BJ (cell line): ENCODE measurements around the gene OR5AU1. TPM values are rescaled to one million over a fixed set of nuclear protein-coding genes. Genes with fewer than 3 reads are reported as not detected.
"Not testable (repeated sequence)": the region's sequence is repeated elsewhere in the genome, so short reads cannot be mapped to it uniquely, and the experiment has no call there.

Experiments used
- CTCF ChIA-PET: fragments of 350-600 bp; formaldehyde crosslinking; extraction: SDS; loops from one replicate; lab custom pipeline; 2021; ENCODE audit warnings: antibody characterized with exemption, inconsistent platforms; lab: Yijun Ruan, JAX
- POLR2A ChIA-PET: fragments of 300-600 bp; sonication (Branson Sonifier 250); formaldehyde crosslinking; extraction: SDS; loops from one replicate; lab custom pipeline; 2021; ENCODE audit warnings: antibody characterized with exemption; lab: Charles Lee
- DNase-seq: peaks from one replicate; pipeline ENCODE4 v3.0.0-alpha.2; 2011; ENCODE audit warnings: low read depth
- H3K27me3 ChIP-seq: 2 replicates; pipeline ENCODE4 v1.6.0; 2011; ENCODE audit warnings: low read length; ENCODE audit not compliant: control insufficient read depth, insufficient read depth
- H3K36me3 ChIP-seq: 2 replicates; pipeline ENCODE4 v1.5.1; 2011; ENCODE audit warnings: low read length; ENCODE audit not compliant: control insufficient read depth, insufficient read depth
- H3K4me3 ChIP-seq: 2 replicates; pipeline ENCODE4 v1.5.1; 2011; ENCODE audit warnings: low read depth, mild to moderate bottlenecking, control low read depth, low read length
- polyA plus RNA-seq: library from polyadenylated mRNA; depleted of rRNA; stranded (reverse); fragments of >200 nt; gene quantifications from 2 replicates; pipeline ENCODE4 v1.2.3, GENCODE V29; 2011
- TF ChIP-seq, protein P1 (sequence below): IDR thresholded peaks from 2 replicates; pipeline ENCODE4 v1.5.1; 2011; ENCODE audit warnings: low read depth, mild to moderate bottlenecking, control low read depth, inconsistent platforms, low read length, moderate library complexity; ENCODE audit not compliant: insufficient read depth

The OR5AU1 gene
- polyA plus RNA-seq, 1 experiment: not detected

DNA sequence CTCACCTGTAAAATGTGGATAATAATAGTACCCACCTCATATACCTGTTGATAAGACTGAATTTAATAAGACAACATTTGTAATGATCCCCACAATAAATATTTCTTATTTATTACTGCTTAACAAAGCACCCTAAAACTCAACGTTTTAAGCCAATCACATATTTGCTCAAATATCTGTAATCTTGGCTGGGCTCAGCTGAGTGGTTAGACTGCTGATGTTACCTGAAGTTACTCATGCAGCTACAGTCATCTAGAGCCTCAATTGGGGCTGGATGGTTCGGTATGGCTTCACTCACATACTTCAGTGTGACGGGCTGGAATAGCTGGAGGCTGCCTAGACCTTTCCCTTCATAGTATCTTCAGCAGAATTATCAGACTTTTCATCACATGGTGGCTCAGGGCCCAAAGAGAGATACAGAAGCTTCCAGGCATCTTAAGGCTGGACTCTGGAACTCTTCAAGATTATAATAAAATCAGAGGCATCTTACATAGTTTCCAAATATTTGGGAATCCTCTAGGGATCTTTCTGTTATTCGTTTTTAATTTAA is 4.3 kb upstream of the OR5AU1 start:
- no peak for DNase-seq
- TF ChIP-seq, protein P1, sequence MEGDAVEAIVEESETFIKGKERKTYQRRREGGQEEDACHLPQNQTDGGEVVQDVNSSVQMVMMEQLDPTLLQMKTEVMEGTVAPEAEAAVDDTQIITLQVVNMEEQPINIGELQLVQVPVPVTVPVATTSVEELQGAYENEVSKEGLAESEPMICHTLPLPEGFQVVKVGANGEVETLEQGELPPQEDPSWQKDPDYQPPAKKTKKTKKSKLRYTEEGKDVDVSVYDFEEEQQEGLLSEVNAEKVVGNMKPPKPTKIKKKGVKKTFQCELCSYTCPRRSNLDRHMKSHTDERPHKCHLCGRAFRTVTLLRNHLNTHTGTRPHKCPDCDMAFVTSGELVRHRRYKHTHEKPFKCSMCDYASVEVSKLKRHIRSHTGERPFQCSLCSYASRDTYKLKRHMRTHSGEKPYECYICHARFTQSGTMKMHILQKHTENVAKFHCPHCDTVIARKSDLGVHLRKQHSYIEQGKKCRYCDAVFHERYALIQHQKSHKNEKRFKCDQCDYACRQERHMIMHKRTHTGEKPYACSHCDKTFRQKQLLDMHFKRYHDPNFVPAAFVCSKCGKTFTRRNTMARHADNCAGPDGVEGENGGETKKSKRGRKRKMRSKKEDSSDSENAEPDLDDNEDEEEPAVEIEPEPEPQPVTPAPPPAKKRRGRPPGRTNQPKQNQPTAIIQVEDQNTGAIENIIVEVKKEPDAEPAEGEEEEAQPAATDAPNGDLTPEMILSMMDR: no peak
- peaks cover 5% of the 10 kb centered on the region for H3K27me3 ChIP-seq
- H3K4me3 ChIP-seq: no peak overlapping the region
- POLR2A ChIA-PET: no interaction called here
- CTCF ChIA-PET: no interaction called here
- H3K36me3 ChIP-seq: no peaks in the 10 kb centered on the region

DNA sequence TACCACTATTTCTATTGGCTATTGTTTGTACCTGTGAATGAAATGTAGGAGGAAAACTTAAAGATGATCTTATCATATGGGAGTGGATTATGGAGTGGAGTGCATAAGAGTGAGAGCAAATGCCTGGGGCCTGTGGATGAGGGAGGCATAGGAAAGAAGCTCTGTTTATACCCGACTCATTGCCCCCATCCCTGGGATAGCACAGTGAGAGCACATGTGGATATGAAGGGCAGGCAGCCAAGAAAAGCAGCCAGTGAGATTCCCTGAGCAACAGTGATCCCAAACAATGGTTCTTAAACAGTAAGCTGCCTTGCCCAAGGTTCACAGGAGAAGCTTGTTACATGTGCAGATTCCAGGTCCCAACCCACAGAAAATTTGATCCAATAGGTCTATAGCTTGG is 2.3 kb upstream of the OR5AU1 start:
- H3K36me3 ChIP-seq, H3K27me3 ChIP-seq, H3K4me3 ChIP-seq, DNase-seq, POLR2A ChIA-PET, CTCF ChIA-PET: not testable (repeated sequence)

DNA sequence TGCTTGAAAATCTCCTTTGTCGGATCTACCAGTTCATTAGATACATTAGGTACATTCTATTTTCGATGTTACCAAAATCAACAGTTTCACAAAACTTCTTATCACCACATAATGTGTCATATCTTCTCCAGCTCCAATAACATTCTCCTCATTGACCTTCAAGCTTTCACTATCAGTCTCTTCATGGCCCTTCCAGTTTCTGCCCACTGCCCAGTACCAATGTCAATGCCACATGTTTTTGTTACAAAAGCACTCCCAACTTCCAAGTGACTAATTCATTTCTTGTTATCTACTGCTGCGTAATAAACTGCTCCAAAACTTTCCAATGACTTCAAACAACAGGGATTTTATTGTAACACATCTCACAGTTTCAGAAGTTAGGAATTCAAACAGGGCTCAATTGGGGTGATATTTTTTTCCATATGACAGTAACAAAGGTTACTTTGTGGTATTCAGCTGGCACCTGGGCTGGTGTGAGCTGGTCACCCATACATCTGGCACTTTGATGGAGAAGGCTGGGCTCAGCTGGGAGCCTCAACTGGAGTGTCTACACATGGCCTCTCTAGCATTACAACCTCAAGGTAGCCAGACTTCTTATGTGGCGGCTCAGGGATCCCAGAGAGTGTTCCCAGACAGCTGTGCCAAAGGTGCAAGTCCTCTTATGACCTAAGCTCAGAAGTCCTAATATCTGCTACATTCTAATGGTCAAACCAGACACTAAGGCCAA is 6.1 kb downstream of the OR5AU1 start:
- TF ChIP-seq, protein P1: no peak
- Histone ChIP-seq H3K27me3 (peaks cover 2% of the 10 kb centered on the region; the same call in 1 of the 2 replicates), H3K36me3 (no peaks in the 10 kb centered on the region), H3K4me3 (no peak overlapping the region)
- DNase-seq: no peak
- ChIA-PET POLR2A (no interaction called here), CTCF (no interaction called here)

DNA sequence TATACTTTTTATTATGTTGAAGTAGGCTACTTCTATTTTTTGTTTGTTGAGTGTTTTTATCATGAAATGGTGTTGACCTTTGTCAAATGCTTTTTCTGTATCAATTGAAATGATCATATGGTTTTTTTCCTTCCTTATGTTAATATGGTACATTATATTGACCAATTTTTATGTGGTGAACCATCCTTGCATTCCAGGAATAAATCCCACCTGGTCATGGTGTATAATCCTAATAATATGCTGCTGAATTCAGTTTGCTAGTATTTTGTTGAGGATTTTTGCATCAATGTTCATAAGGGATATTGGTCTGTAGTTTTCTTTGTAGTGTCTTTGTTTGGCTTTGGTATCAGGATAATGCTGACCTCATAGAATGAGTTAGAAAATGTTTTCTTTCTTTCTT is 10.4 kb downstream of the OR5AU1 start:
- TF ChIP-seq, protein P1: no peak
- DNase-seq: no peak
- H3K4me3 ChIP-seq: no peak overlapping the region
- POLR2A ChIA-PET: no interaction called here
- no peaks in the 10 kb centered on the region for H3K36me3 ChIP-seq
- no peaks in the 10 kb centered on the region; the same call in 1 of the 2 replicates for H3K27me3 ChIP-seq
- CTCF ChIA-PET: no interaction called here

DNA sequence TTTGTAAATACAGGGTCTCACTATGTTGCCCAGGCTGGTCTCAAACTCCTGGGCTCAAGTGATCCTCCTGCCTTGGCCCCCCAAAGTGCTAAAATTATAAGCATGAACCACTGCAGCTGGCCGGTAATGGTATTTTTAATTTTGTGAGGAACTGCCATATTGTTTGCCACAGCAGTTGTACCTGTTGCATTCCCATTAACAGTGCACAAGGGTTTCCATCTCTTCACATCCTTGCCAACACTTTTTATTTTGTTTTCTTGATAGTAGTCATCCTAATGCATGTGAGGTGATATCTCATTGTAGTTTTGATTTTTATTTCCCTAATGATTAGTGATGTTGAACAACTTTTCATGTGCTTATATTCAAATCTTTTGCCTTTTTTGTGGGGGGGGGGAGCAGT is 13.5 kb downstream of the OR5AU1 start:
- TF ChIP-seq, protein P1: no peak
- ChIA-PET CTCF (interaction anchor here (1.1 kb wide), 1 partner anchor 50 kb away, joined by 3 read pairs; no protein-coding TSS in a partner anchor), POLR2A (no interaction called here)
- no peak for DNase-seq
- Histone ChIP-seq H3K27me3 (no peaks in the 10 kb centered on the region; the same call in 1 of the 2 replicates), H3K36me3 (no peaks in the 10 kb centered on the region), H3K4me3 (no peak overlapping the region)
